SK-N-SH (cell line): ENCODE data around the gene MYO10. TPM values are rescaled to one million over a fixed set of nuclear protein-coding genes. Genes with fewer than 3 reads are reported as not detected.

Experiments
- CTCF ChIA-PET: fragments of 300-600, 350-600 bp; formaldehyde crosslinking; extraction: SDS; loops from one replicate; lab custom pipeline; 2021; lab: Yijun Ruan, JAX
- POLR2A ChIA-PET: fragments of 350-600 bp; sonication (Branson Sonifier 250); formaldehyde crosslinking; extraction: SDS; loops from one replicate; lab custom pipeline; 2020; ENCODE audit warnings: antibody characterized with exemption, inconsistent platforms; lab: Yijun Ruan, JAX
- DNase-seq: peaks from one replicate; pipeline ENCODE4 v3.0.0; 2012
- H2AFZ ChIP-seq: fragments of 200-600 bp; sonication (generic); 2 replicates; pipeline ENCODE4 v1.8.1; 2016; ENCODE audit warnings: antibody characterized with exemption, mild to moderate bottlenecking, low read depth
- H3F3A ChIP-seq: fragments of 200-600 bp; sonication (generic); replicated peaks from 2 replicates; pipeline ENCODE3; 2016; ENCODE audit warnings: antibody characterized with exemption, mild to moderate bottlenecking; ENCODE audit not compliant: insufficient read depth
- H3K27ac ChIP-seq, 2 experiments: fragments of 200-500 bp in 1 of 2; fragments of 200-600 bp in 1 of 2; sonication (Bioruptor generic) in 1 of 2; sonication (generic), shearing (Covaris generic) in 1 of 2; 2 replicates each; pipeline versions ENCODE4 v1.5.1 to v1.6.1; 2014 to 2016; ENCODE audit warnings: low read depth in 2 of 2, inconsistent platforms in 1 of 2, low read length in 1 of 2, mild to moderate bottlenecking in 1 of 2, mixed read lengths in 1 of 2
- H3K27me3 ChIP-seq: fragments of 200-600 bp; sonication (generic), shearing (Covaris generic); 2 replicates; pipeline ENCODE4 v1.6.1; 2016; ENCODE audit warnings: mixed run types; ENCODE audit not compliant: insufficient read depth
- H3K36me3 ChIP-seq, 2 experiments: fragments of 200-500 bp in 1 of 2; fragments of 200-600 bp in 1 of 2; sonication (Bioruptor generic) in 1 of 2; sonication (generic) in 1 of 2; replicated peaks in 1 of 2; 2 replicates each; pipeline versions ENCODE3 to v1.5.1; 2014 to 2016; ENCODE audit warnings: low read length in 1 of 2, mild to moderate bottlenecking in 1 of 2; ENCODE audit not compliant: insufficient read depth in 2 of 2, control insufficient read depth in 1 of 2
- H3K4me1 ChIP-seq, 2 experiments: fragments of 200-500 bp in 1 of 2; fragments of 200-600 bp in 1 of 2; sonication (Bioruptor generic) in 1 of 2; sonication (generic), shearing (Covaris generic) in 1 of 2; 2 replicates each; pipeline versions ENCODE4 v1.5.1 to v1.6.1; 2014 to 2016; ENCODE audit warnings: low read depth in 1 of 2, low read length in 1 of 2, mixed run types in 1 of 2; ENCODE audit not compliant: insufficient read depth in 2 of 2, control insufficient read depth in 1 of 2
- H3K4me2 ChIP-seq: fragments of 200-600 bp; sonication (generic), shearing (Covaris generic); 2 replicates; pipeline ENCODE4 v1.6.1; 2017; ENCODE audit warnings: mixed run types
- H3K4me3 ChIP-seq, 2 experiments: fragments of 200-500 bp in 1 of 2; fragments of 200-600 bp in 1 of 2; sonication (Bioruptor generic) in 1 of 2; sonication (generic), shearing (Covaris generic) in 1 of 2; 2 replicates each; pipeline versions ENCODE4 v1.5.1 to v1.8.1; 2014 to 2016; ENCODE audit warnings: low read depth in 2 of 2, inconsistent platforms in 1 of 2, low read length in 1 of 2, mild to moderate bottlenecking in 1 of 2, mixed read lengths in 1 of 2, moderate library complexity in 1 of 2
- H3K79me2 ChIP-seq: fragments of 200-600 bp; sonication (generic); 2 replicates; pipeline ENCODE4 v1.8.1; 2017; ENCODE audit warnings: mild to moderate bottlenecking; ENCODE audit not compliant: insufficient read depth
- H3K9ac ChIP-seq: fragments of 200-600 bp; sonication (generic); 2 replicates; pipeline ENCODE4 v1.6.1; 2017; ENCODE audit warnings: mixed run types
- H3K9me2 ChIP-seq: fragments of 200-600 bp; sonication (generic); 2 replicates; pipeline ENCODE4 v1.6.1; 2017; ENCODE audit warnings: mixed run types
- H3K9me3 ChIP-seq: fragments of 200-600 bp; sonication (generic); 2 replicates; pipeline ENCODE4 v1.6.1; 2017; ENCODE audit warnings: mixed run types, mild to moderate bottlenecking, moderate library complexity
- H4K20me1 ChIP-seq: fragments of 200-600 bp; sonication (generic); 2 replicates; pipeline ENCODE4 v1.6.1; 2017; ENCODE audit warnings: mild to moderate bottlenecking, mixed run types; ENCODE audit not compliant: insufficient read depth
- CHD2 ChIP-seq: fragments of 150-350 bp; IDR thresholded peaks from 2 replicates; pipeline ENCODE4 v1.6.1; 2018; ENCODE audit warnings: low read length; ENCODE audit not compliant: partially characterized antibody
- EP300 ChIP-seq, 2 experiments: IDR thresholded peaks; 2 replicates each; pipeline versions ENCODE4 v1.4.0 to v1.6.1; 2012; ENCODE audit warnings: borderline replicate concordance in 1 of 2, low read depth in 1 of 2, low read length in 1 of 2
- FOSL2 ChIP-seq: IDR thresholded peaks from 2 replicates; pipeline ENCODE4 v1.4.0; 2012; ENCODE audit warnings: low read depth, mild to moderate bottlenecking, moderate library complexity, borderline replicate concordance
- FOXJ3 ChIP-seq: sonication (generic); formaldehyde crosslinking; IDR thresholded peaks from 2 replicates; pipeline ENCODE4 v1.5.1; 2020; ENCODE audit warnings: mild to moderate bottlenecking, missing genetic modification reagents
- GABPA ChIP-seq: IDR thresholded peaks from 2 replicates; pipeline ENCODE4 v1.4.0; 2012; ENCODE audit warnings: low read depth, mild to moderate bottlenecking
- MXI1 ChIP-seq: IDR thresholded peaks from 2 replicates; pipeline ENCODE4 v1.6.1; 2012; ENCODE audit warnings: mild to moderate bottlenecking, low read depth, low read length, improper control_type of control experiment
- NRF1 ChIP-seq: IDR thresholded peaks from 2 replicates; pipeline ENCODE4 v1.6.1; 2012; ENCODE audit warnings: low read depth, mild to moderate bottlenecking, low read length
- POLR2AphosphoS5 ChIP-seq: IDR thresholded peaks from 2 replicates; pipeline ENCODE4 v1.6.1; 2012; ENCODE audit warnings: low read depth, low read length
- RCOR1 ChIP-seq: fragments of 150-350 bp; IDR thresholded peaks from 2 replicates; pipeline ENCODE4 v1.6.1; 2017; ENCODE audit warnings: antibody characterized with exemption, low read length
- RFX5 ChIP-seq: IDR thresholded peaks from 2 replicates; pipeline ENCODE4 v1.6.1; 2012; ENCODE audit warnings: mild to moderate bottlenecking, improper control_type of control experiment, low read length
- RXRA ChIP-seq: IDR thresholded peaks from 2 replicates; pipeline ENCODE4 v1.4.0; 2012; ENCODE audit warnings: low read depth, mild to moderate bottlenecking, borderline replicate concordance
- SMC3 ChIP-seq: IDR thresholded peaks from 2 replicates; pipeline ENCODE4 v1.6.1; 2012; ENCODE audit warnings: low read depth, low read length, improper control_type of control experiment
- TCF12 ChIP-seq: IDR thresholded peaks from 2 replicates; pipeline ENCODE4 v1.4.0; 2012
- TEAD4 ChIP-seq: IDR thresholded peaks from 2 replicates; pipeline ENCODE4 v1.4.0; 2012; ENCODE audit warnings: mild to moderate bottlenecking, borderline replicate concordance; ENCODE audit not compliant: insufficient read depth
- WGBS: methylation state at CpG from one replicate; pipeline ENCODE4 v1.1.6; 2017; ENCODE audit warnings: low lambda C conversion rate; 5-methylcytosine and 5-hydroxymethylcytosine counted together
- polyA plus RNA-seq, 3 experiments: library from polyadenylated mRNA; depleted of rRNA; stranded (reverse); fragments of >200 nt; gene quantifications; 2 replicates each; pipeline ENCODE4 v1.2.3, GENCODE V29; 2012
- TF ChIP-seq, protein P1 (sequence below): IDR thresholded peaks from 2 replicates; pipeline ENCODE4; 2012
- TF ChIP-seq, protein P2 (sequence below): fragments of 150-350 bp; IDR thresholded peaks from 2 replicates; pipeline ENCODE4 v1.6.1; 2017; ENCODE audit warnings: antibody characterized with exemption, low read length, low read depth, borderline replicate concordance

MYO10 gene
- polyA plus RNA-seq, 1 of the 3 experiments (the other 2 are of a cell fraction) = 8.1 TPM

DNA sequence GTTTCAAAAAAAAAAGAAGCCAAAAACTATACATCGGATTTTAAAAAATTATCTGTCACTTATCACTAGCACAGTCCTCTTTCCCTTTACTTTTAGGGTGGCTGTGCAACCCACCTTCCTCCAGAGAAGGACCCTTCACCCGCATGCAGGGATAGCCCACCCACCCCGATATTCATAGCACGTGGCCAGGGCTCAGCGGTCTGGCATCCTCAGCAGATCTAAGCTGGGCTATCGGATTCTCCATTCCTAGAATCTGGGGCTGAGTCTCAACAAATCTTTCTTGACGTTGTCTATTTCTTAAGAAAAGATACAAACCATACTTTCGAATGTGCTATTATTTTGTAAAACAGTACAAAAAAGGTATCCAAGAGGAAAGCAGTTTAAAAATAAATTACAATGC lies 70.9 kb downstream of the MYO10 start:
- Histone ChIP-seq H3K9ac (no peak overlapping the region), H3K4me1 (peaks cover 17 to 20% of the 10 kb centered on the region in 2 experiments; a peak in 3 of 4 replicates), H3K9me3 (no peaks in the 10 kb centered on the region), H3K4me3 (no peak overlapping the region), H3K79me2 (peaks cover 100% of the 10 kb centered on the region), H3K36me3 (peaks cover 0 to 5% of the 10 kb centered on the region in 2 experiments), H4K20me1 (peaks cover 92% of the 10 kb centered on the region), H3F3A (peaks cover 5% of the 10 kb centered on the region), H3K4me2 (no peak overlapping the region), H3K27me3 (no peaks in the 10 kb centered on the region), H3K9me2 (no peaks in the 10 kb centered on the region), H2AFZ (no peak overlapping the region), H3K27ac (peak overlapping the region in 1 of 2 experiments; percentile 18; a peak in 2 of 4 replicates)
- ChIA-PET CTCF (interaction anchor here (1.0 to 2.2 kb wide), 4 partner anchors 9 to 324 kb away, joined by 3 to 10 read pairs (median 5); no protein-coding TSS in a partner anchor), POLR2A (no interaction called here)
- WGBS = 93% methylated on average over 8 of the region's 8 CpGs
- no peak for TF ChIP-seq POLR2AphosphoS5
- no peak for TF ChIP-seq EP300 (IDR thresholded peaks at IDR 0.05; ENCODE audit: borderline replicate concordance in 1 of 2, low read depth in 1 of 2, low read length in 1 of 2)
- TF ChIP-seq NRF1 = no peak
- TF ChIP-seq RXRA = no peak
- TF ChIP-seq, protein P1, sequence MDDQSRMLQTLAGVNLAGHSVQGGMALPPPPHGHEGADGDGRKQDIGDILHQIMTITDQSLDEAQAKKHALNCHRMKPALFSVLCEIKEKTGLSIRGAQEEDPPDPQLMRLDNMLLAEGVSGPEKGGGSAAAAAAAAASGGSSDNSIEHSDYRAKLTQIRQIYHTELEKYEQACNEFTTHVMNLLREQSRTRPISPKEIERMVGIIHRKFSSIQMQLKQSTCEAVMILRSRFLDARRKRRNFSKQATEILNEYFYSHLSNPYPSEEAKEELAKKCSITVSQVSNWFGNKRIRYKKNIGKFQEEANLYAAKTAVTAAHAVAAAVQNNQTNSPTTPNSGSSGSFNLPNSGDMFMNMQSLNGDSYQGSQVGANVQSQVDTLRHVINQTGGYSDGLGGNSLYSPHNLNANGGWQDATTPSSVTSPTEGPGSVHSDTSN = no peak
- TF ChIP-seq MXI1 = no peak
- TF ChIP-seq RFX5 = no peak
- no peak for TF ChIP-seq SMC3
- TF ChIP-seq GABPA = no peak
- no peak for TF ChIP-seq TEAD4
- TF ChIP-seq, protein P2, sequence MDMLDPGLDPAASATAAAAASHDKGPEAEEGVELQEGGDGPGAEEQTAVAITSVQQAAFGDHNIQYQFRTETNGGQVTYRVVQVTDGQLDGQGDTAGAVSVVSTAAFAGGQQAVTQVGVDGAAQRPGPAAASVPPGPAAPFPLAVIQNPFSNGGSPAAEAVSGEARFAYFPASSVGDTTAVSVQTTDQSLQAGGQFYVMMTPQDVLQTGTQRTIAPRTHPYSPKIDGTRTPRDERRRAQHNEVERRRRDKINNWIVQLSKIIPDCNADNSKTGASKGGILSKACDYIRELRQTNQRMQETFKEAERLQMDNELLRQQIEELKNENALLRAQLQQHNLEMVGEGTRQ = no peak
- TF ChIP-seq CHD2 = no peak
- no peak for TF ChIP-seq TCF12
- no peak for TF ChIP-seq FOSL2
- TF ChIP-seq FOXJ3 = no peak
- no peak for DNase-seq

DNA sequence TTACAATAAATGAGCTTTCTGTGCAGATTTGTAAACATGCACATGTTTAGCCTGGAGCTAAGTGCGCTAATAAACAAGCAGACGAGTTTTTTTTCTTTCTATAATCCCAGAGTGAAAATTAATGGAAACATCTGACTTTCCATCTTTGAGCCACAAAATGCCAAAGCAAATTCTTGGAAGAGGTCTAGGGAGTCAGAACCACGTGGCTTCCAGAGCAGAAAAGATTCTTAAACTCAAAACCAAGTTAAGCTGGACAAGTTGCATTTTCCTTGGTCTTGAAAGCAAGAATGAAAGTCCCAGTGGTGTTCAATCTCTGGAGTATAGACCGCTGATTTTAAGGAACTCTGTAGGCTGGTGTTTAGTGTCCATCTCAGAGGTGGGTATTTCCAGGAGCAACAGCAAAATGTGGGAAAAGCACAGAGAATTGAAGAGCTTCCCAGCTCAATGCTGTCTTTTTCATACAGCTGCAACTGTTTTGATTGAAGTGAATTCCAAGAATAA lies 71.4 kb downstream of the MYO10 start:
- H2AFZ ChIP-seq = no peak overlapping the region
- H3K27ac ChIP-seq = peak overlapping the region in 1 of 2 experiments; percentile 18; a peak in 2 of 4 replicates
- no peak overlapping the region for H3K4me3 ChIP-seq
- ChIA-PET CTCF (interaction anchor here (0.6 to 2.2 kb wide), 7 partner anchors 9 to 324 kb away, joined by 3 to 10 read pairs (median 3); no protein-coding TSS in a partner anchor), POLR2A (interaction anchor here (0.6 to 0.7 kb wide), 2 partner anchors 32 to 47 kb away, joined by 3 to 6 read pairs; no protein-coding TSS in a partner anchor)
- H3F3A ChIP-seq = peaks cover 4% of the 10 kb centered on the region
- no peaks in the 10 kb centered on the region for H3K9me2 ChIP-seq
- H3K27me3 ChIP-seq = no peaks in the 10 kb centered on the region
- H3K4me2 ChIP-seq = no peak overlapping the region
- no peaks in the 10 kb centered on the region for H3K9me3 ChIP-seq
- TF ChIP-seq RCOR1 (no peak), EP300 (IDR thresholded peaks at IDR 0.05; ENCODE audit: borderline replicate concordance in 1 of 2, low read depth in 1 of 2, low read length in 1 of 2) (peak in 1 of 2 experiments; percentile 53; a peak in 1 of 4 replicates)
- H4K20me1 ChIP-seq = peaks cover 93% of the 10 kb centered on the region
- peaks cover 100% of the 10 kb centered on the region for H3K79me2 ChIP-seq
- no peak for DNase-seq
- WGBS = 91% methylated on average over 4 of the region's 4 CpGs
- no peak overlapping the region for H3K9ac ChIP-seq
- H3K4me1 ChIP-seq = peaks cover 16 to 20% of the 10 kb centered on the region in 2 experiments; a peak in 3 of 4 replicates
- H3K36me3 ChIP-seq = peaks cover 0 to 7% of the 10 kb centered on the region in 2 experiments
